ENCODE measurements around the gene STXBP1.
"Not testable (repeated sequence)": the region's sequence is repeated elsewhere in the genome, so short reads cannot be mapped to it uniquely, and the experiment has no call there.

The STXBP1 gene

DNA sequence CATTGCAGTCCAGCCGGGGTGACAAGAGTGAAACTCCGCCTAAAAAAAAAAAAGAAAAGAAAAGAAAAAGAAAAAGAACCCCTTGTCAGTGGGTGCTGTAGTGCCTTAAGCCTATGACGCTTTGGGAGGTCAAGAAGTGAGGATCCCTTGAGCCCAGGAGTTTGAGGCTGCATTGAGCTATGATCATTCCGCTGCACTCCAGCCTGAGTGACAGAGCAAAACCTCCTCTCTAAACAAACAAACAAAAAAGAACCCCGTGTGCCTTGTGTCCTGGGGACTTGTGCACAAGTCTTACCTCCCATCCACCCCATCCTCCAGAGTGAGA is 33.5 kb upstream of the STXBP1 start:
- DNase-seq (ENCODE audit: low spot score) = no peak

DNA sequence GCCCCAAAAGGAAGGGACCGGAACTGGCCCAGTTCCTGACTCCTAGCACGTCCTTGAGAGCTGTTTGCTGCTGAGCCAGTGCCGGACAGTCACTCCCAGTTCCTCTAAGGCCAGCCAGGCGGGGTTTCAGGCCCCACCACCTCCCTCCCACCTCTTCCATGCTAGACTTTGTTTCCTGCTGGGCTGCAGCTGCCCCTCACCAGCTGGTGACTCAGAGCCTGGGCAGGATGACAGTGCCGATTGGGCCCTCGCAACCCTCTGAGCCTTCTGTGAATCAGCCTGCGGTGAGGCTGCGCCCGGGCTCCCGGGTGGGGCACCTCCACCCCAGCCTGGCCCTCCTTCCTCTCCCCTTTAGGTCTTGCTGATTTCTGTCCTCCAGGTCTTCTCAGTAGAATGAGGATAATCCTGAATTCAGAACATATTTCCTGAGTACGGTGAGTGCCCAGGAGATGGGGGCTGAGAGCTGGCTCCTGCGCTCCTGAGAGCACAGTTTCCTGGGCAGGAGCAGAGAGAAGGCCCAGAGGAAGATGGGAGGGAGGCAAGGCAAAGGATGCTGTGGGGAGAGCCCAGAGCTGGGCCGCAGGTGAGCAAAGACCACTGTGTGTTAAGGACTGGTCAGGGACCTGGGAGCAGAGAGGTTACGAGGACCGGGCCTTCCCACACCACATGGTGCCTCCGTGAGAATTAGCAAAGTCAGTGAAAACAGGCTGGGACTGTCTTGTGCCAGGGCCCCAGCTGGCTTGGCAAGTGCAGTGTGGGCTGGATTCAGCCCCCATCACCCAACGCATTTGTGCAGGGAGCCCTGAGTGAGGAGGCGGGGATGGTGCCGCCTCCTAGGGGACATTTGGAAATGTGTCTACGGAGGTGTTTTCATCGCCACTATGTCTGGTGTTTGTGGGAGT is 32.9 kb upstream of the STXBP1 start:
- DNase-seq (ENCODE audit: low spot score) = peak; percentile 80

DNA sequence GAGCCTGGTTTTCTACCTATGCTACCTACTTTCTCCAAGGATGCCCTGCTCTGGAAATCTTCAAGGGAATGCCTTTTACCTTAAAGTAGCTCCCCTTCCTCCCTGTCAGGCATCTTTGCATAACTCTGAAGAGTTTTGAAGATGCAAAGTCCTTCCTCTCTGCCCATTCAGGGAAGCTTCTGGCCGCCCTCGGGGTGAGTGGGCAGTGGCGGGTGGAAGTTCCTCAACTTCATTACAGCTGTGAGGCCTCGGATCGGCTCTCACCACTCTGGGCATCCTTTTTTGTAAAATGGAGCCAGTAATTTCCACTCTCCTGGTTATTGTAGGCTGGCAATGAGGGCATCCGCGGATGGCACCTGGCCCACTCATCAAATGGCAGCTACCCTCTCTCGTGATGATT is 31.7 kb upstream of the STXBP1 start:
- no peak for DNase-seq (ENCODE audit: low spot score)

DNA sequence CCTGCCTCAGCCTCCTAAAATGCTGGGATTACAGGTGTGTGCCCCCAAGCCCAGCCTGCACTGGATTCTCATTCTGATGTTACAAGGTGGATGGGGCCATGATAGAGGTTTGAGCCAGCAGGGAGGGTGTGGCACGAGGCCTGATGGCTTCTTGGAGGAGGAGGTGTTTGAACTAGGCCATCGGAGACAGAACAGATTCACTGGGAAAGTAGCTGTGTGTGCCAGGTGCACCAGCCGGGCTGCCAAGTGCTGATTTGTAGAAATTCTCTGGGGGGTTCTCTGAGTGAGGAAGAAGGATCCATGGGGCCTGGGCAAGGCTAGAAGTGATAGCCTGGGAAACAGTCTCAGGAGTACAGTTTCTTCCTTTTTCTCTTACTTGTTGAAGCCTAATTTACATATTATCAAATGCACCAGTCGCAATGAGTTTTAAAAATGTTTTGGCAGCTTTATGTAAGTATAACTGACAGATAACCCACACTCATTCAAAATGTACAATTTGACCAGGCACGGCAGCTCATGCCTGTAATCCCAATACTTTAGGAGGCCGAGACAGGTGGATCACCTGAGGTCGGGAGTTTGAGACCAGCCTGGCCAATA is 31.1 kb upstream of the STXBP1 start:
- DNase-seq (ENCODE audit: low spot score) = peak; percentile 58

DNA sequence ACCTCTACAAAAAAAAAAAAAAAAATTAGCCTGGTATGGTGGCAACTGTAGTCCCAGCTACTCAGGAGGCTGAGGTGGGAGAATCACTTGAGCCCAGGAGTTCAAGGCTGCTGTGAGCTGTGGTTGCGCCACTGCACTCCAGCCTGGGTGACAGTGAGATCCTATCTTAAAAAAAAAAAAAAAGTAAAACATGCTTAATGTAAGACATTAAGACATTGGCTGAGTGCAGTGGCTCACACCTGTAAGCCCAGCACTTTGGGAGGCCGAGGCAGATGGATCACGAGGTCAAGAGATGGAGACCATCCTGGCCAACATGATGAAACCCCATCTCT is 27.6 kb upstream of the STXBP1 start:
- DNase-seq (ENCODE audit: low spot score) = not testable (repeated sequence)

DNA sequence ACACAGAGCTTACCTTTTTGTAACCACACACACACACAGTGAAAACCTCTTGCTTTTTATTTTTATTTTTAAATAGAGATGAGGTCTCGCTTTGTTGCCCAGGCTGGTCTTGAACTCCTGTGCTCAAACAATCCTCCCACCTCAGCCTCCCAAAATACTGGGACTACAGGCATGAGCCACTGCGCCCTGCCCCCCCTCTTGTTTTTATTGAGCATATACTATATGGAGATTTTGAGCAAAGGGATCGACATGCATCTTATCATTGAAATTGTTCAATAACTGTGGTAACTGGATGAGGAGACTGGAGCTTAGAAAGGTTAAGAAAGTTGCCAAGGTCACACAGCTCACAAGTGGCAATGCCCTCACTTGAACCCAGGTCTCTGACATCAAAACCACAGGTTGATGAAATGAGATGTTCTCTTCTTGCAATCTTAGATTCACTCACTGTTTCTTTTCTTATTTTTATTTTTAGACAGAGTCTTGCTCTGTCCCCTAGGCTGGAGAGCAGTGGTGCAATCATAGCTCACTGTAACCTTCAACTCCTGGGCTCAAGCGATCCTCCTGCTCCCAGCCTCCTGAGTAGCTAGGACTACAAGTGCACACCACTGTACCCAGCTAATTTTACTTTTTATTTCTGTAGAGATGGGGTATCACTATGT is 26.8 kb upstream of the STXBP1 start:
- no peak for DNase-seq (ENCODE audit: low spot score)

DNA sequence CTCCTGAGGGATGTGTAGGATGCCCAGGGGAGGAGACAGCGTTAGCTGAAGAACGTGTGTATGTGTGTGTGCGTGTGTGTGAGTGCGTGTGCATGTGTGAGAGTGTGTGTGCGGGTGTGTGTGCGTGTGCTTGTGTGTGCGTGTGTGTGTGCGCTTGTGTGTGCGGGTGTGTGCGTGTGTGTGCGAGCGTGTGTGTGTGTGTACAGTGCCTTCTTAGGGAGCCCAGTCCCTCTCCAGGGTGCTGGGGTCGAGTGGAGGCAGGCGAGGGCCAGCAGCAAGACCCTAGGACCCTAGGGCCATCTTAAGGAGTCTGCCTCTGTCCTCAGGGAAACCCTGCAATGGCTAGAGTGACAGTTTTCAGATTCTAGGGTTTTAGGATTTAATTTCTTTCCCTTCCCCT is 26.0 kb upstream of the STXBP1 start:
- DNase-seq (ENCODE audit: low spot score) = no peak

DNA sequence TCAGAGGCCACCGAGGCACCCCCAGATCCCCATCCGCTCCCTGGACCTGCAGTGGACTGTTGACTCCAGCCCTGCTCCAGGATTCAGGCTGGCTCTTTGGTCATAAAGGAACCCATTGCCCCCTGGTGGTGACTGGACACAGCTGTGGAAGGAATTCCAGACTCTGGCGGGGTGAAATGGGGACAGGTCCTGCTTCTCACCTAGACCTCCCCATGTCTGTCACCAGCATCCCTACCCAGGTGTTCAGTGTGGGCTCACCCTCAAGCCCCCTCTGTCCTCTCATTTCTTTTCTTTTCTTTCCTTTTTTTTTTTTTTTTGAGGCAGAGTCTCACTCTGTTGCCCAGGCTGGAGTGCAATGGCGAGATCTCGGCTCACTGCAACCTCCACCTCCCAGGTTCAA is 25.5 kb upstream of the STXBP1 start:
- peak; percentile 77 for DNase-seq (ENCODE audit: low spot score)

DNA sequence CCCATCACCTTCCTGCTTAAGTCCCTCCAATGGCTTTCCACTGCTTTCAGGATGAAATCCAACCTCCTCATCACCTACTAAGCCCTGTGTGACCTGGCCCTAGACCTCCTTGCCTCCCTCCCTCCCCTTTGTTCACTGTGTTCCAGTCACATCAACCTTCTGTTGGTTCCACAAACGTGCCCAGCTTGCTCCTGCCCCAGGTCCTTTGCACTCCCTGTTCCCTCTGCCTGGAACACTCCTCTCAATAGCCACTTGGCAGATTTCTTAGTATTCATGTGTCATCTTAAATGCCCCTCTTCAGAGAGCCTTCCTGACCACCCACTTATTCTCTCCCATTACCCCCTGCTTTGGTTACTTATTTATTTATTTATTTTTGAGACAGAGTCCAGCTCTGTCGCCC is 24.1 kb upstream of the STXBP1 start:
- no peak for DNase-seq (ENCODE audit: low spot score)

DNA sequence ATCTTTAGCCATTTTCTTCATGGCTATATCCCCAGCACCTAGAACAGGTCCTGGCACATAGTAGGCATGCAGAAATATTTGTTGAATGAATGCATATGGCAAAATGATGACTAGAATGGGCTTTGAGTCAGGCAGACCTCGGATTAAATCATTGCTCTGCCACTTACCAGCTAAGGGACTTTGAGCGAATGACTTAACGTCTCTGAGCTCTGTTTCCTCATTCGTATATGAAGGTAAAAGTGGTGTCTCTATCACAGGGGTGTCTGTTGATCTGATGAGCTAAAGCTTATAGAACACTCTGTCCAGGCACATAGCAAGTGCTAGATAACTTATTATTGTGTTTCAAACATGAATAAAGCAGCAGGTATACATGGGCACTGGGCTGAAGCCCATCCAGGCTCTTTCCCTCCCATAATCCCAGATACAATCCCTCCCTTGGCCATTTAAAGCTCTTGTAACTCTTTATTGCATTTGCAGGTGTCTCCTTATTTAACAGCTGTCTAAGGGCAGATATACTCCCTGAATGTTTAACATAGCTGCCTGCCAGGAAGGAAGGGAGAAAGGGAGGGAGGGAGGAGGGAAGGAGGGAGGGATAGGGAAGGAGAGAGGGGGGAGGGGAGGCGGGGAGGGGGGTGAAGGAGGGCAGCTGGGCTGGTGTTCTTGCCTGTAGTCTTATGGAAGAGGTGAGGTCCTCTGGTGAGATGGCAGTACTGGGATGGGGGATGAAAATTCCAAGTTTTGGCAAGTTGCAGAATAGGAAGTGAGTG is 23.2 kb upstream of the STXBP1 start:
- DNase-seq (ENCODE audit: low spot score) = no peak

DNA sequence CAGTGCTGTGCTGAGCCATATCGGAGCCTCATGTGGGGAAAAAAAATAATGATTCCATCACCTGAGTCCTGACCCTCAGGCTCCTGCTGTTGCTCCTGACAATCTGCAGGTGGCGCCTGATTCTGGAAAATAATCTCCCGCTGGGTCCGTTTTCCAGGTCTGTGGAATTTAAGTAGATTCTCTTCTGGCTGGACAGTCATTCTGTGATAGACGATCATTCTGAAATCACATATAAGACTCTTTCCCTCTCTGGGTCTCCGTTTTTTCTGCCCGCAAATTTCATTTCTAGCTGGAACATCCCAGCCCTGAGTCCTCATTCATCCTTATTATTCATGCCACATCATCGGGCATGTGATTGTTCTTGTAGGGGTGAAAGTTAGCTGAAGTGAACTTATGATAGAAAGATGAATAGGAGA is 22.1 kb upstream of the STXBP1 start:
- peak; percentile 61 for DNase-seq (ENCODE audit: low spot score)

DNA sequence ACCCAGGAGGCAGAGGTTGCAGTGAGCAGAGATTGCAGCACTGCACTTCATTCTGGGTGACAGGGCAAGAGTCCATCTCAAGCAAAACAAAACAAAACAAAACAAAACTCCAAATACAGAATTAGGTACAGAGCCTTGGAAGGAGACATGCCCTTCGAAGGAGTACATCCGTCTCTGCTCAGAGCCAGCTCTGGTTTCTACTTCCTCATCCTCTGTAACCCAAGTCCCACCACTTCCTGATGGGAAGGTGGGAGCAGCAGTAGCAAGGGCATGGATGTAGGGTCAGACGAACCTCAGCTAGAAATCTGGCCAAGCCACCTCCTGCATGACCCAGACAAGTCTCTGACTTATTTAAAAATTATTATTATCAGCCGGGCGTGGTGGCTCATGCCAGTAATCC is 16.5 kb upstream of the STXBP1 start:
- no peak for DNase-seq (ENCODE audit: low spot score)

DNA sequence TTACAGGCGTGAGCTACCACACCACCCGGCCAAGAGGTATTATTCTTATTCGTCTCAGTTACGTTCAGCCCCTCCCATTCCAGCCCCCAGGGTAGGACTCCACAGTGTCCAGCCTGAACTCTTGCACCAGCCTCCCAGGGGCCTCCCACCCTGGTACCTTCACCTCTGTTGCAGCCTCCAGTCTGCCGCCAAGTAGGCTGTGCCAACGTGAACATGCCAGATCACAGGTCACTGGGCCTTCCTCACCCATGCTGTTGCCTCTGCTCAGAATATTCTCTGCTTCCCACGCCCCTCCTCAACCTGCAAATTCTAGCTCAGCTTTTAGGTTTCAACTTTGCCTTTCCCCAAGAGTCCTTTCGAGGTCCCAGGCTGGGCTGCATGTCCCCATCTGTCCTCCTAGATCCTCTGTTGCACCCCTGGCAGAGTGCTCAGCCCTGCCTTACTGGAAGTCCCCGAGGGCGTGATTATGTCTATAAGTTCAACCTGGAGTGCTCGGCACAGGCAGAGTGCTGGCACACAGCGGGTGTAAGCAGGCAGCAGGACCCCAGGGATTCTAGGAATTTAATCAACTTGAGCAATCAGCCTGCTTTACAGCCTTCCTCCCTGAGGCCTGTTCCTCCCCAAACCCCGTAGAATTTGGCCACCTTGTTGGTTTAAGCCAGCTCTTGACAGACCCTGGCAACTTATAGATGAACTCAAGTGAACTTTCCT is 13.1 kb upstream of the STXBP1 start:
- no peak for DNase-seq (ENCODE audit: low spot score)

DNA sequence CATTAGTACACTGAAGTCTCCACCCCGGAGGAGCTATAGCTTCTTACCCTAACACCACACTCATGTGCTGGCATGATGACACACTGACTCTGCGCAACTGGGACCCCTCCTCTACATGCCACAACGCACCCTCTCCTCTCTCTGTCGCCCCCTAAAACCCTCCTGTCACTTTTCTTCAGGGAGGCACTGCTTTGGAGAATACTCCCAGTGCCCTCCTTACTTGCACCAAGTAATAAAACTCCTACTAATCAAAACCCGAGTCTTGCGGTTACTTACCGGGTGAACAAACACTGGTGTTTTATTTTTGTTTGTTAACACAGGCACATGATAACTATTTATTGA is 12.6 kb upstream of the STXBP1 start:
- DNase-seq (ENCODE audit: low spot score) = no peak

DNA sequence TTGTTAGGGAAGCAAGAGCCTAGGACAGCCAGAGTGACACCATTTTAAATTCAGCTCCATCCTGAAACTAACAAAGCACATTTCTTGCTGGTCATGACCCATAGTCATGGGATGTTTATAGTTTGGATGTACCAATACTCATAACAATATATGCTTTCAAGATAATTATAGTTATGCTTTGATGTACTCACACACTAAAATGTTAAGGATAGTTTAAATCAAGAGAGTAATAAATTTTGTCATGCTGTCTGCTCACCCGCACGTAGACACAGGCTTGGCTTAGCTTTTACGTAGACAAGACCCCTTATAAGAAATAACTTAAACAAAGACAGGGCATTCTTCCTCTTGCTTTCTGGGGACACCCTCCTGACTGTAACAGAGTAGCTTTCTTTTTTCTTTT is 8.9 kb upstream of the STXBP1 start:
- DNase-seq (ENCODE audit: low spot score) = no peak

DNA sequence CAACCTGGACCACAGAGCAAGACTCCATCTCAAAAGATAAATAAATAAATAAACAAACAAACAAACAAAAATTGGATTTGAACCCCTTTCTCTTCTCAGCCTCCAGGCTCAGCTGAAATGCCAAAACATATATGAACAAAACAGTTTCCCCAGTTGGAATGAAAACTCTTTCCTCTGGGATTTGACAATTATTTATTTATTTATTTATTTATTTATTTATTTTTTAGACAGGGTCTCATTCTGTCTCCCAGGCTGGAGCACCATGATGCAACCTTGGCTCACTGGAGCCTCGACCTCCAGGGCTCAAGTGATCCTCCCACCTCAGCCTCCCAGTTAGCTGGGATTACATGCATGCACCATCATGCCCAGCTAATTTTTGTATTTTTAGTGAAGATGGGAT is 6.0 kb upstream of the STXBP1 start:
- DNase-seq (ENCODE audit: low spot score) = no peak

DNA sequence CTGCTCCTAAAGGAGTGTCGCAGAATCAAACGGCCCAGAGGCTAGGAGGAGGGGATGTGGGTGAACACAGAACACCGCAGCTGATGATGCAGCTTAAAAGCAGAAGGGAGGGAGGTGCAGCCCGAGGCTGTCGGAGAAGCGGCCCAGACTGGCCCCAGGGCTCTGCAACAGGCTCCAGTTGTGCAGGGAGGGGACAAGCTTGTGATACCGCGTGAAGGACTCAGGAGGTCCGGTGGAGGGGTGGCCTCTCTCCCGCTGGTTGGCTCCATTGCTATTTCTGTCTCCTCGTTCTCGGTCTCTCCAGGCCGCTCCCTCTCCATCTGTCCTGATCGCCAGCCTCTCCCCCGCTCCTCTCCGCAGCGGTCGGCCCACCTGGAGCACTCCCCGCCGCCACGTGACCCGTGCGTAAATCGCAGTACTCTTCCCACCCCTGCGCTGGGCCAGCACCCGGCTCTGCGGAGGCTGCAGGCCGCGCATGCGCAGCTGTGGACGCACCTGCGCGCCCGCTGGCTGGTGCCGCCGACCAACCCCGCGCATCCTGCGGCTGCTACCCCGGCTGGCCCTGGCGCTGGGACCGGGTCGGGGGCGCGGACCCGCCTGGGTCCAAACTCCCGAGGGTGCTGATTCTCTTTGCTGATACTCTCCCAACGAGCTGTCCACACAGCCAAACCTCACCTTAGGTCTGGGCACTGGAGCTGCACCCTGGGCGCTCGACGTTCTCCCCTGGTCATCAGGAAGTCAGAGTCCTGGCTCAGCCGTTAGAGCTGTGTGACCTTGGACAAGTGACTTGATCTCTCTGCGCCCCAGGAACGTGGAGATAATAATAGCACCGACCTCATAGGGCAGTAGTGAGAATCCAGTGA is 3.7 kb upstream of the STXBP1 start:
- no peak for DNase-seq (ENCODE audit: low spot score)

DNA sequence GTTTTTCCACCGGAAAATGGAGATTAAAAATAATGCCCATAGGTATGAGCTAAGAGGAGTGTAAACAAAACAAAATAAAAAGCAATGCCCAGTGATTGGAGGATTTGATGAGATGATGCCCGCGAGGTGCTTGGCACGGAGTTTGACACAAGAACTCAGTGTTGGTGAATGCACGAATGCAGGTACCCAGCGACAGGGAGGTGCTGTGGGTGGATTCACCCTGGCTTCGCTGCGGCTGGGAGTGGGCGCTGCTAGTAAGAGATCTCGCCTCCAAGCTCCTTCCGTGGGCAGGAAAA is 526 bp upstream of the STXBP1 start:
- no peak for DNase-seq (ENCODE audit: low spot score)

DNA sequence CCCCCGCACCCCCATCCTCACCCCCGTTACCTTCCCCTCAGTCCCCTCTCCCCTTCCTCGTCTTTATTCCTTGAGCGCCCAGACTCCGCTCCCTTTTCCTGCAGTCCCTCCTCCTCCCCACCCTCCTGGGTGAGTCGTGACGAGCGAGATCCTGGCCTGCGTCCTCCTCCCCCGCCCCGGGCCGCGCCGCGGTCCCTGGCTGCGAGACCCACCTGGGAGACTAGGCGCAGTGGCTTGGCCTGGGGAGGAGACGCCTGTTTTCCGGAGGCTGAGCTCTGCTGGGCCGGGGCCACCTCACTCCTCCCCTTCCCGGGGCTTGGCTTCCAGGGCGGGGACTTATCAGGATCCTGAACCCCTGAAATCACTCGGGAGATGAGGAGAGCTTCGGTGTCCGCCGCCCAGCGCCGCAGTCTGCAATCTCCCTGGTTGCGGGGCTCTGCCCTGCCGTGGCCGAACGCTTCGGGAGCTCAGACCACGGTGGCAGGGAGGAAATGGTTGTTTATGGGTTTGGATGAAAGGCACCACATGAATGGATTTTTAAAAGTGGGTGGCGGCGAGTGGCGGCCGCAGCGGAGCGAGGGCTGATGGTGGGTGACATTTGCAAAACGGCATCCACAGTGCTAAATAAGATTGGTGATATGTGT is 984 bp downstream of the STXBP1 start:
- DNase-seq (ENCODE audit: low spot score) = no peak

DNA sequence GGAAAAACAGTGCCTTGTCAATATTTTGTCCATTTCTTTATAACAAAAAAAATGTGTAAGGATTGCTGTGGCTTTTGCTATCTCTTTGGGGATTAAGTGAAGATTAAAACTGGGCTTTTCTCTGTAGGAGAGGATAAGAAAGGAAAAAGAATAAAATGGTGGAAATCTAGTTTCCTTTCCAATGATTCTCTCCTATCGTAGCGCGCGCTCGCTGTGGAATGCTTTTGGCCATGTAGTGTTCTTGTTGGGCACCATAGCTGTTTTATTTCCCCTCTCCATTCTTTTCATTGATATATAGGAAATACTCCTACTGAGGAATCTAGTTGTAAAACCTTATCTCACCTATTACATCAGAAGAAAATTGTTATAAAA is 1.5 kb downstream of the STXBP1 start:
- no peak for DNase-seq (ENCODE audit: low spot score)

DNA sequence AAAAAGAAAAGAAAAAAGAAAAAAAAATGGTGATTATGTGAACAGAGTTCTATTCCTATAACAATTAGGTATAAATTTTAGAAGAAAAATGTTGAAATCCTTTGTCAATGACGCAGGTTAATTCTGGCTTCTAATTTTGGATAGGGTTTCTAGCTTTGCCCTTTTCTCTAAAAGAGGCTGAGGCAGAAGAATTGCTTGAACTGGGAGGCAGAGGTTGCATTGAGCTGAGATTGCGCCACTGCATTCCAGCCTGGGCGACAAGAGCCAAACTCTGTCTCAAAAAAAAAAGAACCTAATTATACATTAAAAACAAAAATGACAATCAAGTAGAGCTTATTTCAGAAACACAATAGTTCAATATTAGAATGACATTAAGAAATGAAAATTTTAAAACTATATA is 2.9 kb downstream of the STXBP1 start:
- no peak for DNase-seq (ENCODE audit: low spot score)
